AG04450 (cell line): ENCODE data around the gene IRF5. TPM values are rescaled to one million over a fixed set of nuclear protein-coding genes. Genes with fewer than 3 reads are reported as not detected.

ENCODE experiments used
- CTCF ChIA-PET: fragments of 300-600, 350-600 bp; formaldehyde crosslinking; extraction: SDS; loops from one replicate; lab custom pipeline; 2022; ENCODE audit warnings: antibody characterized with exemption, inconsistent platforms; lab: Charles Lee
- POLR2A ChIA-PET: fragments of 350-600 bp; formaldehyde crosslinking; extraction: SDS; loops from one replicate; lab custom pipeline; 2021; ENCODE audit warnings: antibody characterized with exemption, inconsistent platforms; lab: Yijun Ruan, JAX
- DNase-seq: peaks from one replicate; pipeline ENCODE4 v3.0.0-alpha.2; 2011; ENCODE audit warnings: low read depth, low spot score
- H3K27ac ChIP-seq: one replicate; pipeline ENCODE4 v1.5.1; 2012; ENCODE audit warnings: low read depth, low read length, control low read depth
- H3K27me3 ChIP-seq: one replicate; pipeline ENCODE4 v1.6.0; 2012; ENCODE audit warnings: low read length; ENCODE audit not compliant: control insufficient read depth, insufficient read depth
- H3K4me3 ChIP-seq: 2 replicates; pipeline ENCODE4 v1.5.1; 2011; ENCODE audit warnings: mild to moderate bottlenecking, low read depth, low read length, control low read depth
- H3K9me3 ChIP-seq: 2 replicates; pipeline ENCODE4 v1.5.1; 2012; ENCODE audit warnings: low read length; ENCODE audit not compliant: control insufficient read depth, insufficient read depth
- polyA plus RNA-seq: library from polyadenylated mRNA; depleted of rRNA; stranded (reverse); fragments of >200 nt; gene quantifications from 2 replicates; pipeline ENCODE4 v1.2.3, GENCODE V29; 2011
- TF ChIP-seq, protein P1 (sequence below): IDR thresholded peaks from 2 replicates; pipeline ENCODE4 v1.5.1; 2011; ENCODE audit warnings: low read depth, low read length, control low read depth, inconsistent platforms

The IRF5 gene
- polyA plus RNA-seq, 1 experiment, result 0.06 TPM

DNA sequence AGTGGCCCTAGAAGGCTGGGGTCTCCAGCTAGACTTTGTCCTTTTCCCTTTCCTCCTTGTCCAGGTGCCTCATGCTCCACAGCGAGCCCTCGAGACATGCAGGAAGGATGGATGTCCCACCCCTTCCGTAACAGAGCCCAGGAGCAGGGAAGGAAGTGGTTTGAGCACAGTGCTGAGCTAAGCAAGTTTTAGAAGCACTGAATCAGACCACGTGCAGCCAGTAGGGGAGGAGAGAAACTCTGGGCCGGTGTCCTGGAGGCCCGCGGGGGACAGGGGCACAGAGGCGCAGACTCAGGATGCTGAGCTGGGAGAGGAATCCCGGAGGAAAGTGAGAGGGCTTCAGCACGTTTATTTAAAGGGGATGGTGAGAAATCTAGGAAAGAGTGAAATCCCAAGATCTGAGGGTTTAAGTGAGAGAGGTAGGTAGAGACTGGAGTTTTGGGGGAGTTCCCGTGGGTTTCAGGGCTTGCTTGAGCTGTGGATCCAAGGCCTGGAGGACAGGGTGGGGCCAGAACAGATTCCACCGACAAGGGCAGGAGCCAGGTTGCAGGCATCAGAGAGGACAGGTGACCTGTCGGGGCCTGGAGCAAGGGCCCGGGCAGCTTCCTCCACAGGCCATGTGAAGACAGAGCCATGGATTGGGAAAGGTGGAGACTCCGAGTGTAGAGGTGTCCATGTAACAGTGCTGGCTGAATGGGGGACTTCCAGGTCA lies 4.4 kb upstream of the IRF5 start:
- no peak overlapping the region for H3K4me3 ChIP-seq
- ChIA-PET CTCF (interaction anchor here (0.8 to 1.0 kb wide), 2 partner anchors 13 to 158 kb away, joined by 3 read pairs; no protein-coding TSS in a partner anchor), POLR2A (no interaction called here)
- peaks cover 2% of the 10 kb centered on the region; the same call in 1 of the 2 replicates for H3K9me3 ChIP-seq
- no peak for DNase-seq
- peaks cover 43% of the 10 kb centered on the region for H3K27me3 ChIP-seq
- TF ChIP-seq, protein P1, sequence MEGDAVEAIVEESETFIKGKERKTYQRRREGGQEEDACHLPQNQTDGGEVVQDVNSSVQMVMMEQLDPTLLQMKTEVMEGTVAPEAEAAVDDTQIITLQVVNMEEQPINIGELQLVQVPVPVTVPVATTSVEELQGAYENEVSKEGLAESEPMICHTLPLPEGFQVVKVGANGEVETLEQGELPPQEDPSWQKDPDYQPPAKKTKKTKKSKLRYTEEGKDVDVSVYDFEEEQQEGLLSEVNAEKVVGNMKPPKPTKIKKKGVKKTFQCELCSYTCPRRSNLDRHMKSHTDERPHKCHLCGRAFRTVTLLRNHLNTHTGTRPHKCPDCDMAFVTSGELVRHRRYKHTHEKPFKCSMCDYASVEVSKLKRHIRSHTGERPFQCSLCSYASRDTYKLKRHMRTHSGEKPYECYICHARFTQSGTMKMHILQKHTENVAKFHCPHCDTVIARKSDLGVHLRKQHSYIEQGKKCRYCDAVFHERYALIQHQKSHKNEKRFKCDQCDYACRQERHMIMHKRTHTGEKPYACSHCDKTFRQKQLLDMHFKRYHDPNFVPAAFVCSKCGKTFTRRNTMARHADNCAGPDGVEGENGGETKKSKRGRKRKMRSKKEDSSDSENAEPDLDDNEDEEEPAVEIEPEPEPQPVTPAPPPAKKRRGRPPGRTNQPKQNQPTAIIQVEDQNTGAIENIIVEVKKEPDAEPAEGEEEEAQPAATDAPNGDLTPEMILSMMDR, result no peak
- no peak overlapping the region for H3K27ac ChIP-seq

DNA sequence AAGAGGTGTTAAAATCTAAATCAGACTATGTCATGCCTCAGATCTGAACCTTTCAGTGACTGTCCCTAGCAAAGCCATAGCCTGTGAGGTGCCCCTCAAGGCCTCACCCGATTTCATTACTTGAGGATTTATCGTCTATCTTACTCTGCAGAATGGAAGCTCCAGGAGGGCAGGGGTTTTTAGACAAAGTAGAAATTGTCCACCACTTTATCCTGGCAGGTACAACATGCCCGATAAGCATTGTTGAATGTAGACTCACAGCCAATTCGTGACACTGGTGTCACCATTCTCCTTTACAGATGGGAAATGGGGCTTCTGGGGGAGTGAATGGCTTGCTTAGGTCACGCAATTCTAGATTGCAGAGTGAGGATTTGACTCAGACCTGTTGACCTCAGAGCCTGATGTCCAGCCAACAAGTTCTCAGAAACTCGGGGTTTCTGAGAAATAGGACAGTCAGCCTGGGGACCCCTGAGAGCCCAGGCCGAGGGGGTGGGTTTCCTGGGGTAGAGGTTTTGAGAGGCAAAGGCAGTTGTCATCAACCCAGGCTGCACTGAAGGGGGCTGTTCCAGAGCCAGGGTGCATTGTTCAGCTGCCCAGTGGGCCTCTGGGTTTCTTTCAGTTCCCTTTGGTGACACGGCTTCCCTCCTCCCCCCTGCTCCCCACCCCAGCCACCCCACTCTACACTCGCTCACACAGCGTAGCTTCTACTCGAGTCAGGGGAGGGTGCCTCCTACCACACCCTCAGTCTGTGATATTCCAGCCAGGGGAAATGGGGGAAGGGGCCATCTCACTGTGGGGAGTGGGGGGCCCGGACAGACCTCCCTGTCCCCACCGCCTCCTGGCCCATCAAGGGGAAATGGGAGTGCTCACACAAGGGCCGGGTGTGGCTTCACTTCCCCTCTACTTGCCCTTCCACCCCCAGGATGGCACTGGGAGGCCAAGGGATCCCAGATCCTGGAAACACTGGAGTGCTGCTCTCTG lies 3.1 kb upstream of the IRF5 start:
- H3K27ac ChIP-seq, result no peak overlapping the region
- TF ChIP-seq, protein P1, result no peak
- no peak for DNase-seq
- H3K9me3 ChIP-seq, result no peaks in the 10 kb centered on the region; the same call in 1 of the 2 replicates
- H3K4me3 ChIP-seq, result no peak overlapping the region
- peaks cover 54% of the 10 kb centered on the region for H3K27me3 ChIP-seq
- POLR2A ChIA-PET, result no interaction called here
- CTCF ChIA-PET, result interaction anchor here (0.8 kb wide), 1 partner anchor 12 kb away, joined by 3 read pairs; no protein-coding TSS in a partner anchor

DNA sequence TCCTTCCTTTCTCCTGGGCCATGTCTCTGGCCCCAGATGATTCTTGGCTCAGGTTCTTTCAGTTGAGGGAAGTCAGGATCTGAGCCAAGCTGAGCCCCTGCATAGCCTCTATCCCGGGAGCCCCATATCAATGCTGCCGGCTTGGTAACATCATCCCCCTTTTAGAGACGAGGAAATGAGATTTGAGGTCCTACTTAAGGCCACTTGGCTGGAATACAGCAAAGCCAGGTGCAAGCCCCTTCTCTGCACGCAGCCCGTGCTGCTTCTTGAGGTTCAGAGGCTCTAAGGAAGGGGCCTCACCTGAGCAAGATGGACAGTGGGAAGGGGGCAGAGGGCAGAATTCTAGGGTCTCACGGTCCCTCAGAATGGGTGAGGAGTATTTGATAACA lies 2.4 kb upstream of the IRF5 start:
- Histone ChIP-seq H3K9me3 (no peaks in the 10 kb centered on the region; the same call in 1 of the 2 replicates), H3K27me3 (peaks cover 61% of the 10 kb centered on the region), H3K27ac (no peak overlapping the region), H3K4me3 (no peak overlapping the region)
- ChIA-PET CTCF (no interaction called here), POLR2A (no interaction called here)
- DNase-seq, result no peak
- TF ChIP-seq, protein P1, result no peak

DNA sequence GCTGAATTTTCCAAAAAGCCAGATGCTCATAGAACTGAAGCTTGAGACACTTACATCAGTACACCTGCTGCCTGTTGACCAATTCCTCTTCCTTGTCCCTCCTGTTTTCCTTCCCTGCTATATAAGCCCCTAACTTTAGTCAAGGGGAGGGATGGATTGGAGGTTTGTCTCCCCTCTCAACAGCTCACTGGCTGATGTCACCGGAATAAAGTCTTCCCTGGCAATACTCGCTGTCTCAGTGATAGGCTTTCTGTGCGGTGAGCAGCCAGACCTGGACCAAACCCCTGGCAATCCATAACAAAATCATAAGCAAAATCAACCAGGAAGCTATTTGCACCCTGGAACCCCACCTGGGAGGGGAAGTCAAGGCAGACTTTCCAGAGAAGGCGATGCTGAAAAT lies 929 bp upstream of the IRF5 start:
- POLR2A ChIA-PET, result no interaction called here
- H3K4me3 ChIP-seq, result no peak overlapping the region
- H3K9me3 ChIP-seq, result no peaks in the 10 kb centered on the region; the same call in 1 of the 2 replicates
- no peak for DNase-seq
- TF ChIP-seq, protein P1, result no peak
- peaks cover 69% of the 10 kb centered on the region for H3K27me3 ChIP-seq
- no peak overlapping the region for H3K27ac ChIP-seq
- CTCF ChIA-PET, result interaction anchor here (1.5 kb wide), 1 partner anchor 155 kb away, joined by 4 read pairs; no protein-coding TSS in a partner anchor
